Liver (tissue), 9 donors: ENCODE data around the gene RHEB. TPM values are rescaled to one million over a fixed set of nuclear protein-coding genes. Genes with fewer than 3 reads are reported as not detected.

Source experiments
- DNase-seq: peaks from one replicate; pipeline ENCODE4 v3.0.0-alpha.2; 2017; ENCODE audit warnings: low spot score
- H3K27ac ChIP-seq, 2 donors: one replicate each; pipeline ENCODE4 v1.7.0; 2013; ENCODE audit warnings: inconsistent platforms in 2 of 2, low read length in 2 of 2, control low read depth in 1 of 2, low read depth in 1 of 2, mild to moderate bottlenecking in 1 of 2
- H3K27me3 ChIP-seq, 4 donors: one replicate each; pipeline versions ENCODE4 v1.6.1 to v1.7.0; 2013; ENCODE audit warnings: low read length in 3 of 4, inconsistent platforms in 1 of 4, mild to moderate bottlenecking in 1 of 4, moderate library complexity in 1 of 4; ENCODE audit not compliant: control insufficient read depth in 4 of 4, insufficient read depth in 4 of 4
- H3K36me3 ChIP-seq, 4 donors: one replicate each; pipeline versions ENCODE4 v1.6.1 to v1.7.0; 2013; ENCODE audit warnings: low read length in 3 of 4, mild to moderate bottlenecking in 3 of 4, low read depth in 1 of 4, moderate library complexity in 1 of 4; ENCODE audit not compliant: control insufficient read depth in 4 of 4, insufficient read depth in 3 of 4
- H3K4me1 ChIP-seq, 4 donors: one replicate each; pipeline versions ENCODE4 v1.6.1 to v1.7.0; 2013; ENCODE audit warnings: low read length in 3 of 4, mild to moderate bottlenecking in 3 of 4, moderate library complexity in 1 of 4; ENCODE audit not compliant: control insufficient read depth in 4 of 4, insufficient read depth in 4 of 4
- H3K4me3 ChIP-seq, 3 donors: one replicate each; pipeline versions ENCODE4 v1.6.1 to v1.7.0; 2013; ENCODE audit warnings: low read length in 3 of 3, control low read depth in 1 of 3, low read depth in 1 of 3, mild to moderate bottlenecking in 1 of 3
- H3K9ac ChIP-seq, 2 donors: one replicate each; pipeline ENCODE4 v1.7.0; 2013; ENCODE audit warnings: low read length in 2 of 2, mild to moderate bottlenecking in 2 of 2, moderate library complexity in 2 of 2, control low read depth in 1 of 2, low read depth in 1 of 2
- H3K9me3 ChIP-seq, 4 donors: one replicate each; pipeline versions ENCODE4 v1.6.1 to v1.7.0; 2013; ENCODE audit warnings: low read length in 3 of 4; ENCODE audit not compliant: control insufficient read depth in 4 of 4
- ATF3 ChIP-seq: IDR thresholded peaks from 2 replicates; pipeline ENCODE4 v1.6.1; 2016; ENCODE audit warnings: antibody characterized with exemption
- EGR1 ChIP-seq, 2 donors: IDR thresholded peaks; 2 replicates each; pipeline ENCODE4 v1.6.1; 2016 to 2018; ENCODE audit warnings: antibody characterized with exemption in 2 of 2, low read depth in 2 of 2
- FOXA1 ChIP-seq: IDR thresholded peaks from 2 replicates; pipeline ENCODE4 v1.6.1; 2016; ENCODE audit warnings: antibody characterized with exemption
- FOXA2 ChIP-seq: IDR thresholded peaks from 2 replicates; pipeline ENCODE4 v1.6.1; 2016; ENCODE audit warnings: antibody characterized with exemption
- GABPA ChIP-seq, 2 donors: IDR thresholded peaks in 1 of 2; conservative IDR thresholded peaks in 1 of 2; 2 replicates each; pipeline ENCODE4 v1.6.1; 2016; ENCODE audit warnings: antibody characterized with exemption in 2 of 2, mild to moderate bottlenecking in 1 of 2, moderate library complexity in 1 of 2
- HNF4A ChIP-seq, 2 donors: conservative IDR thresholded peaks; 2 replicates each; pipeline ENCODE4 v1.6.1; 2016; ENCODE audit warnings: antibody characterized with exemption in 2 of 2, mild to moderate bottlenecking in 2 of 2
- HNF4G ChIP-seq: IDR thresholded peaks from 2 replicates; pipeline ENCODE4 v1.6.1; 2016; ENCODE audit warnings: antibody characterized with exemption
- JUND ChIP-seq, 2 donors: IDR thresholded peaks; 2 replicates each; pipeline ENCODE4 v1.6.1; 2016; ENCODE audit warnings: antibody characterized with exemption in 2 of 2
- MAX ChIP-seq: IDR thresholded peaks from 2 replicates; pipeline ENCODE4 v1.6.1; 2016; ENCODE audit warnings: antibody characterized with exemption
- NR2F2 ChIP-seq: IDR thresholded peaks from 2 replicates; pipeline ENCODE4 v1.6.1; 2016; ENCODE audit warnings: antibody characterized with exemption
- RAD21 ChIP-seq, 2 donors: IDR thresholded peaks; 2 replicates each; pipeline ENCODE4 v1.6.1; 2016; ENCODE audit warnings: antibody characterized with exemption in 2 of 2, mild to moderate bottlenecking in 2 of 2
- RXRA ChIP-seq, 2 donors: IDR thresholded peaks; 2 replicates each; pipeline ENCODE4 v1.6.1; 2017 to 2018; ENCODE audit warnings: antibody characterized with exemption in 2 of 2, mild to moderate bottlenecking in 1 of 2
- SP1 ChIP-seq: IDR thresholded peaks from 2 replicates; pipeline ENCODE4 v1.6.1; 2018; ENCODE audit warnings: antibody characterized with exemption, mild to moderate bottlenecking
- TAF1 ChIP-seq: conservative IDR thresholded peaks from 2 replicates; pipeline ENCODE4 v1.6.1; 2016; ENCODE audit warnings: antibody characterized with exemption, mild to moderate bottlenecking
- YY1 ChIP-seq: IDR thresholded peaks from 2 replicates; pipeline ENCODE4 v1.6.1; 2016; ENCODE audit warnings: antibody characterized with exemption, mild to moderate bottlenecking
- ZBTB33 ChIP-seq: IDR thresholded peaks from 2 replicates; pipeline ENCODE4 v1.6.1; 2016; ENCODE audit warnings: antibody characterized with exemption
- WGBS: extraction: QIAGEN DNeasy Blood & Tissue Kit; methylation state at CpG from one replicate; pipeline ENCODE4 v1.1.7; 2013; 5-methylcytosine and 5-hydroxymethylcytosine counted together
- polyA plus RNA-seq, 2 donors: library from polyadenylated mRNA; stranded (reverse) in 1 of 2; unstranded in 1 of 2; fragments of 200-250 nt in 1 of 2; fragments of >200 nt in 1 of 2; fragmentation: Nextera tagmentation in 1 of 2; extraction: Ambion mirVana in 1 of 2; gene quantifications; one replicate each; pipeline versions ENCODE4 v1.2.1 to v1.2.3, GENCODE V29; 2013 to 2015
- total RNA-seq, 2 donors: library from RNA; depleted of rRNA; stranded (reverse); fragments of >200 nt; gene quantifications; one replicate each; pipeline ENCODE4 v1.2.3, GENCODE V29; 2014
- TF ChIP-seq, protein P1 (sequence below): IDR thresholded peaks from 2 replicates; pipeline ENCODE4 v1.6.1; 2016; ENCODE audit warnings: antibody characterized with exemption, mild to moderate bottlenecking
- donor health status: healthy.
- donor health status: healthy.
- donor health status: healthy.
- donor health status: healthy.
- donor health status: healthy.

Gene RHEB
- total and polyA plus RNA-seq, 4 donors, result 29.5 to 59.0 (median 36.5) TPM

DNA sequence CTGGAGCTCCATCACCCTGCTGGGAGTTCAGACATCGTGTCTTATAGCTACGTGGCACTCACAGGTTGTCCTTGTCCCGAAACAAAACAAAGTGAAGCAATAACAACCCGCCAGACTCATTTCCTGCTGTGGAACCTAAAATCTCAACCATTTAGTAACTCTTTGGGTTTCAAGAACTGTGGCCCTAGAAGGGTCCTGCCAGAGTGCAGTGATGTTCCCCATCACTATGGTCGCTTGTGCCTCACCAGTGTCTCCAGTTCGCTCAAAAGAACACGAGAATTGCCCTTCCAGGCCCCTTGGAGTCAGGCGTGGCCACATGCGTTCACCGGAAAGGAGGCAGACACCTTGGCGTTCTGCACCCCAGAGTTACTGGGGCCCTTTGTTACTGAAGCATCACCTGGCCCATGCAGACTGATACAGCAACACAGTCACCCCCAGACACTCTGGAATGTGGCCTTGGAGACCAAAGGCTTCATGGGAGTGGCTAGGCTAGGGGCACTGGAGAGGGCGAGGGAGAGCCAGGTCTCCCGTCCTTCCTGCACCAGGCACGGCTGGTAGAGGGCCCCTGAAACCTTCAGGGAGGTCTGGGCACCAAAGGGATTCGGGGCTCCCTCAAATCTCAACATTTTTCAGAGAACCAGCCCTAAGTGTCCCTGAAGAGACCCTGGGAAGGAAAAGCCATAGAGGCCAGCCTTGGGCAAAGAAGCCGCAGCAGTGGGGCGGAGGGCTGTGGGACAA, 80.7 kb downstream of the RHEB start:
- no peak for DNase-seq
- Histone ChIP-seq H3K4me1 (peaks cover 0 to 5% (median under 1%) of the 10 kb centered on the region in 4 donors), H3K9me3 (no peaks in the 10 kb centered on the region), H3K36me3 (no peaks in the 10 kb centered on the region), H3K4me3 (no peak overlapping the region), H3K27me3 (no peaks in the 10 kb centered on the region), H3K9ac (no peak overlapping the region), H3K27ac (no peak overlapping the region)
- WGBS, result 92% methylated on average over 17 of the region's 17 CpGs
- no peak for TF ChIP-seq TAF1
- TF ChIP-seq EGR1 (IDR thresholded peaks at IDR 0.05; ENCODE audit: low read depth in 2 of 2), result no peak
- TF ChIP-seq HNF4A (conservative IDR thresholded peaks at IDR 0.05), result no peak
- no peak for TF ChIP-seq FOXA1
- no peak for TF ChIP-seq SP1
- TF ChIP-seq, protein P1, sequence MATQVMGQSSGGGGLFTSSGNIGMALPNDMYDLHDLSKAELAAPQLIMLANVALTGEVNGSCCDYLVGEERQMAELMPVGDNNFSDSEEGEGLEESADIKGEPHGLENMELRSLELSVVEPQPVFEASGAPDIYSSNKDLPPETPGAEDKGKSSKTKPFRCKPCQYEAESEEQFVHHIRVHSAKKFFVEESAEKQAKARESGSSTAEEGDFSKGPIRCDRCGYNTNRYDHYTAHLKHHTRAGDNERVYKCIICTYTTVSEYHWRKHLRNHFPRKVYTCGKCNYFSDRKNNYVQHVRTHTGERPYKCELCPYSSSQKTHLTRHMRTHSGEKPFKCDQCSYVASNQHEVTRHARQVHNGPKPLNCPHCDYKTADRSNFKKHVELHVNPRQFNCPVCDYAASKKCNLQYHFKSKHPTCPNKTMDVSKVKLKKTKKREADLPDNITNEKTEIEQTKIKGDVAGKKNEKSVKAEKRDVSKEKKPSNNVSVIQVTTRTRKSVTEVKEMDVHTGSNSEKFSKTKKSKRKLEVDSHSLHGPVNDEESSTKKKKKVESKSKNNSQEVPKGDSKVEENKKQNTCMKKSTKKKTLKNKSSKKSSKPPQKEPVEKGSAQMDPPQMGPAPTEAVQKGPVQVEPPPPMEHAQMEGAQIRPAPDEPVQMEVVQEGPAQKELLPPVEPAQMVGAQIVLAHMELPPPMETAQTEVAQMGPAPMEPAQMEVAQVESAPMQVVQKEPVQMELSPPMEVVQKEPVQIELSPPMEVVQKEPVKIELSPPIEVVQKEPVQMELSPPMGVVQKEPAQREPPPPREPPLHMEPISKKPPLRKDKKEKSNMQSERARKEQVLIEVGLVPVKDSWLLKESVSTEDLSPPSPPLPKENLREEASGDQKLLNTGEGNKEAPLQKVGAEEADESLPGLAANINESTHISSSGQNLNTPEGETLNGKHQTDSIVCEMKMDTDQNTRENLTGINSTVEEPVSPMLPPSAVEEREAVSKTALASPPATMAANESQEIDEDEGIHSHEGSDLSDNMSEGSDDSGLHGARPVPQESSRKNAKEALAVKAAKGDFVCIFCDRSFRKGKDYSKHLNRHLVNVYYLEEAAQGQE, result no peak
- TF ChIP-seq RXRA (IDR thresholded peaks at IDR 0.05), result no peak
- no peak for TF ChIP-seq HNF4G
- no peak for TF ChIP-seq ATF3
- no peak for TF ChIP-seq RAD21 (IDR thresholded peaks at IDR 0.05)
- no peak for TF ChIP-seq FOXA2

DNA sequence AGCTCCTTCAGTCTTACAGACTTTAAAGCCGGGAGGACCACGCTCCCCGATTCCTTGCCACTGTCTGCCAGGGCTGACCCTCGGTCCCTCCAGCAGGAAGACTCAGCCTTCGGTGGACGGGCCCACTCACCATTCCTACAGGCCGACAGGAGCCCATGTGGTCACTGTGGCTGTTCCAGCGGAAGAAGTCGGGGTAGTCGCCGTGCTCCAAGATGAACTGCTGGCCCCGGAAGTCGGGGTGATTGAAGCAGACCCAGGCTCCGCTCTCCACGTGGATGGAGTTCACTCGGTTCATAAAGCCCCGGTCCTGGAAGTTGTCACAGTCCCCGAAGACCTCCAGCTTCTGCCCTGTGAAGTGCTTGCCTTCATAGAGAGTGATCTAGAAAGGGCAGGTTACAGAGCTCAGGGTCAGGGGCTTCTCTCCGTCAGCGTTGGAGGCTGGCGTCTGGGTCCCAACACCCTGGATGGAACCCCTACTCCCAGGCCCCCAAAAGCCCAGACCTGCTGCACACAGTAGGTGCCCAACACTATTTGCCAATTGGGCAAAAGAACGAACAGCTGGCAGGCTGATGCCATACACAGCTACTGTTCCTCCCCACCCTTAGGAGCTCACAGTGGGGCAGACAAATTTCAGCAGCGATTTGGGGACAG, 81.7 kb downstream of the RHEB start:
- Histone ChIP-seq H3K36me3 (no peaks in the 10 kb centered on the region), H3K4me3 (no peak overlapping the region), H3K4me1 (peaks cover 0 to 5% (median under 1%) of the 10 kb centered on the region in 4 donors), H3K27me3 (no peaks in the 10 kb centered on the region), H3K9ac (no peak overlapping the region), H3K9me3 (no peaks in the 10 kb centered on the region), H3K27ac (no peak overlapping the region)
- no peak for TF ChIP-seq MAX
- TF ChIP-seq RXRA (IDR thresholded peaks at IDR 0.05), result no peak
- no peak for TF ChIP-seq ATF3
- no peak for TF ChIP-seq HNF4A (conservative IDR thresholded peaks at IDR 0.05)
- no peak for TF ChIP-seq YY1
- TF ChIP-seq ZBTB33, result no peak
- no peak for TF ChIP-seq NR2F2
- TF ChIP-seq FOXA1, result no peak
- no peak for TF ChIP-seq HNF4G
- no peak for TF ChIP-seq SP1
- TF ChIP-seq EGR1 (IDR thresholded peaks at IDR 0.05; ENCODE audit: low read depth in 2 of 2), result no peak
- TF ChIP-seq, protein P1, result no peak
- TF ChIP-seq RAD21 (IDR thresholded peaks at IDR 0.05), result no peak
- TF ChIP-seq GABPA (IDR thresholded peaks at IDR 0.05 in 1 of 2, conservative IDR thresholded peaks at IDR 0.05 in 1 of 2), result no peak
- no peak for TF ChIP-seq JUND (IDR thresholded peaks at IDR 0.05)
- no peak for TF ChIP-seq FOXA2
- 88% methylated on average over 23 of the region's 23 CpGs for WGBS
- DNase-seq, result no peak
